GM18858 (cell line): ENCODE data around the gene PAX2.

ENCODE experiments used
- ATAC-seq: cut with Tn5 transposase; IDR thresholded peaks from one replicate; pipeline ENCODE4 v1.9.1; 2021; ENCODE audit not compliant: unreplicated experiment

Gene PAX2

DNA sequence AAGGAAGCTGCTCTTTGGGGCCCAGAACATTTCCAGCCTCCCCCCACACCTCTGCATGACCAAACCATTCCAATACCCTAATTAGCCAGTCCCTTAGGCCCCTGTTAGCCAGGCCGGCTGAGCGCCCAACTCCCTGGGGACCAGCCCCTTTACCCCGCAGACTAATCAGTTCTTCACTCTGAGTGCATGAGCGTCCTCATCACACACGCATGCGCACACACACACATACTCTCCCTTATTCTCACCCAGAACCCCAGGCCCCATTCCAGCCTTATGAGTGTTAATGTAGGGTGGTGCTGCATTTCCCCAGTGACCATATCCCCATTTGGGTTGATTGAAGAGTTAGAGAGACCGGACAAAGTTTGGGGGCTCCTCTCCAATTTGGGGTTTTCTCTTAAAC, 90.4 kb downstream of the PAX2 start:
- ATAC-seq = no peak

DNA sequence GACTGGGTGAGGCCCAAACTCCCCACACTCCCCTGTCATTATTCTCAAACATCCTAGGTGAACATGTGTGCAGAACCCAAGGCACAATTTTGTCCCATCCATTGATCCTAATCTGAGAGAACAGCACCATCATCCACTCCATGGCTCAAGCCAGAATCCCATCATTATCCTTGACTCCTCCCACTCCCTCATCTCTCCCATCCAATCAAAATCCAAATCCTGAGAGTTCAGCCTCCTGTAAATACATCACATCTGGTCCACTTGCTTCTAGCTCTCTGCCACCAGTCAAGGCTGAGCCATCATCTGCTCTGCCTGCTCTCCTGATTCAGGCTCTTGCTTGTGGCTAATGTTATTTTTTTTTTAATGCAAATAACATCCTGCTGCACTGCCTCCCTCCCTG, 91.5 kb downstream of the PAX2 start:
- no peak for ATAC-seq

DNA sequence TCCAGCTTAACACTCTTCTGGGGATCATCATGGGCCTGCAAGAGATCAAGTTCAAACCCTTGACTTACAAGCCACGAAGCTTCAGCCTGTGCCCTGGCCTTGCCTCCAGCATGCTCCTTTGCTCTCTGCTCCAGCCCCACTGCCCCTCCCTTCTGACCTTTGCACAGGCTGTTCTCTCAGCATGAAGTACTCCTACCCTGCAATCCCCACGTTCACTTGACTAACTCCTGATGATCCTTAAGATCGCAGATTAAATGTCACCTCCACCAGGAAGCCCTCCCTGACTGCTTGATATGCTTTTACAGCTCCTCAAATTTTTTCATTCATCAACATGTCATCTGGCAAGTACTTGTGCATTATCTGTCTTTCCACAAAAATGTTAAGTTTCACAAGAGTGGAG, 91.9 kb downstream of the PAX2 start:
- ATAC-seq = no peak

DNA sequence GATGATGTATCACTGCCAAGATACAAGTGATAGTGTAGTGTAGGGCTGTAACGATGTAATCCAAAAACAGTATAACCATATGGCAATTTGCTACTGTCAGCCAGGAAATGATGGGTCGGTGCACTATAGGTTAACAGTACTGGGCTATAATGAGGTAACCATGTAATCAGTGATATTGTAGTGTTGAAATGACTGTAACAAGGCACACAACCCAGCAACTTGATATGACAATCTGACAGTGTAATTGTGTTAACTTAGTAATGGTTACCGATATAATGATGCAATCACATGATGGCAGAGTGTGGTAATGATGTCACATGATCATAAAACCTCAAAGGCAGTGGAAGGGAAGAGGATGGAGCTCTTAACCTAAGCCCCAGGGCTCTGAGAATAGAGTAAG, 93.6 kb downstream of the PAX2 start:
- ATAC-seq = no peak

DNA sequence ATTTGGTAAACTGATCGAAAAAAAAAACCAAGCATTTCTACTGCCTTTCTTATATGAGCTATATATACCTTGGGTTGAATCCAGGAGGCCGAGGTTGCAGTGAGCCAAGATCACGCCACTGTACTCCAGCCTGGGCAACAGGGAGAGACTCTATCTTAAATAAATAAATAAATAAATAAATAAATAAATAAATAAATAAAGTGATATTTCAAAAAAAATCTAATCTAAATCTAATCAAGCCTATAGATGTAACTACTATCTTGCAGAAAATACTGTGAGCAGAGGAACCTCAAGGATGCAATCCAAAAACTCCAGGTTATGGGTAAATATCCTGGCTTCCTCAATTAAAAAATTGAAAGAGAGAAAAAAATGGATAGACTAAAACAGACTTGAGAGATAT, 96.1 kb downstream of the PAX2 start:
- ATAC-seq = no peak

DNA sequence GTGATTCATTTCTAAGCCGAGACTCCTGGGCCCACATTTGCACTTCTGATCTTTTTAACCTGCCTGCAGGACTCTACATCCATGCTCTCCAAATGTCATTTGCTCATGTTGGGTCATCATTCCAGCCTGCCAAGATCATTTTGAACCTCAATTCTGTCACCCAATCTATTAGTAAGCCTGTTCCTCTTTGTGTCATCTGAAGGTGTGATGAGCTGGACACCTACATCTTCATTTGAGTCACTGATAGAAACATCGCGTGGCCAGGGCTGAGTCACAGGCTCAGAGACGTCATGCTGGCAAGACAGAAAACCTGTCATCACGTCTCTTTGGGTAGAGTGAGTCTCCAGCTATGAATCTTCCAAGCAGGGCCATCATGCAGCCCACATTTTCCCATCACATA, 102.1 kb downstream of the PAX2 start:
- no peak for ATAC-seq

DNA sequence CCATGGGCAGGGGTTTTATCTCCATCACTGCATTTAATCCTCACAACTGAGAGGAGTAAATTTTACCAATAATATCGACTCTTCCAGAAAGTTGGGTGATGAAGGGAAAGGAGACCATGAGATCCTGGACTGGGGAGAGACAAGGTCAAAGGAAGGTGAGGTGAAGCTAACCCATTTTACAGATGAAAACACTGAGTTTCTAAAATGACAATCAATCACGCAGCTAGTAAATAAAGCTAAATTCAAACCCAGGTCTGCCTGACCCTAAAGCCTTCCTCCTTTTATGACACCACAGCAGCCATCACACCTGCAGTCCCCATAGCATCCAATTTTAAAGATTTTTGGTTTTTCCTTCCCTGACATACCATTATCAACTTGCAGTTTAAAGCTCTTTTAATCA, 103.4 kb downstream of the PAX2 start:
- no peak for ATAC-seq

DNA sequence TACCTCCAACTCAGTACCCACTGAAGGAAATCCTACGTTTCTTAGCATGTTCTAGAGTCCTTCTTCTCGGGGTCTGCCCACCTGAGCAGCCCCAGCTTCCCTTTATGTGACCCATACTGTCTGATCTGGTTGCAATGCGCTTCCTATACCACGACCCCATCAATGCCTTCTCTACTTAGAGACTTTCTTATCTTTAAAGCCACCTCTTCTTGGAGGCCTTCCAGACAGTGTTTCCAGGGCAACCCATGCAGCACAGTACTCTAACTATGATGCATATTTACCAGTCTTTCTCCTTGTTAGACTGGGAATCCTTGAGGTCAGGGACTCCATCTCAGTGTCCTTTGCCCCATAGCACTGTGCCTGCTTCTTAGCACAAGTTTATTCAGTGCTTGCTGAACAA, 112.9 kb downstream of the PAX2 start:
- ATAC-seq = no peak

DNA sequence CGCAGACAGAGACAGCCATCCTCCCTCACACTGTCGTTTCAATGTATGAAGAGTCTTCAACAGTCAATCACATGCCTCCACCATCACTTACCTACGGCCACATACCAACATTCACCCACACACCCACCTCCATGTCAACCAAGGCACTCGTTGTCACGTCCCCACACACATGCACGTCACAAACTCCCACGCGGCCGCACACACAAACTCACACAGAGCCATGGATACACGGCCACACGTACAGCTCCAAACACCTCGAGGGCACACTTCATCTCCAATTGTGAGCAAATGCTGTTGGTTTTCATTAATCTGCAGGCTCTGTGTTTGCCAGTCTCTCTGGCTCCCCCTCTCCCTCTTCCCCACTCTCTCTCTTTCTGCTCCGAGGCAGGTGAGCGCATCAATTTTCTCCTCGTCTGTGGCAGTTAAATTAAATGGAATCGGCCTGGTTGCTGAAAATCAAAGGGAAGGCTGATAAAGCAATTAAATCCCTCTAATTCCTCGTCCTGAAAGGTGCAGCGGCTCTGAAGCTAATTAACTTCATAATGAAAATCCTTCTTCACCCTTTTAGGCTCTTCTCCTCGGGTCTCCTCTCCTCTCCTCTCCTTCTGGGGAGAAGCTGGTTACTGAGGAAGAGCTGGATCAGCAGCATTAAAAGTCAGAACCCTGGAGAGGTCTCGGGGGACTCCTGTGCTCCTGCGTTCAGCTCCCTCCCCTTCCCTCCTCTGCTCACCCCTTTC, 113.5 kb downstream of the PAX2 start:
- ATAC-seq = no peak

DNA sequence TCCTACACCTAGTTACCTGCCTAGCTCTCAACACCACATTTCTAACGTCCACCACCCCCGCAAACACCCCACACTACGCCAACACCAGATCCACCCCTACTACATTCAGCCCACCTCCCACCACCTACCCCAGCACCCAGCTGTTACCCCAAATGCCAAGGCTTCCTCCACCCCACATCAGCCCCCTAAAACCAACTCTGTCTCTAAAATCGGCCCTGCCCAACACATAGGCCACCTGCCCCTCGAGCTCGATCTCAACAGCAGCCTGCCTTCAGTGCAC, 114.0 kb downstream of the PAX2 start:
- no peak for ATAC-seq

DNA sequence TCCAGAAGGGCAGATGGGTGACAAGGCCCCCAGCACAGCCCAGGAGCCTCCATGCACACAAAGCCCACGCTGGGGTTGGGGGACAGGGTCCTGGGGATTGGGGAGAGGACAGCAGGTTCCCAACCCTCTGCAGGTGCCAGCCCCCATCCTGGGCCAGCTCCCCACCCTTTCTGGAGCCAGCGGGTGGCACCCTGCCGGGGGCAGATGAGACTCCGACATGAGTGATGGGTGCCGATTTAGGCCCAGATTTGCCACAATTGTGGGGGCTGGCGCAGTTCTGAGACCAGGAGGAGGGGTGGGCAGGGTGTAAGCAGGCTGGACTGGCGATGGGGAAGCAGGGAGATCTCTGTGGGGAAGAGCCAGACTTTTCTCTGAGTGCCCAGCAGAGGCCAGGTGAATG, 118.1 kb downstream of the PAX2 start:
- ATAC-seq = no peak

DNA sequence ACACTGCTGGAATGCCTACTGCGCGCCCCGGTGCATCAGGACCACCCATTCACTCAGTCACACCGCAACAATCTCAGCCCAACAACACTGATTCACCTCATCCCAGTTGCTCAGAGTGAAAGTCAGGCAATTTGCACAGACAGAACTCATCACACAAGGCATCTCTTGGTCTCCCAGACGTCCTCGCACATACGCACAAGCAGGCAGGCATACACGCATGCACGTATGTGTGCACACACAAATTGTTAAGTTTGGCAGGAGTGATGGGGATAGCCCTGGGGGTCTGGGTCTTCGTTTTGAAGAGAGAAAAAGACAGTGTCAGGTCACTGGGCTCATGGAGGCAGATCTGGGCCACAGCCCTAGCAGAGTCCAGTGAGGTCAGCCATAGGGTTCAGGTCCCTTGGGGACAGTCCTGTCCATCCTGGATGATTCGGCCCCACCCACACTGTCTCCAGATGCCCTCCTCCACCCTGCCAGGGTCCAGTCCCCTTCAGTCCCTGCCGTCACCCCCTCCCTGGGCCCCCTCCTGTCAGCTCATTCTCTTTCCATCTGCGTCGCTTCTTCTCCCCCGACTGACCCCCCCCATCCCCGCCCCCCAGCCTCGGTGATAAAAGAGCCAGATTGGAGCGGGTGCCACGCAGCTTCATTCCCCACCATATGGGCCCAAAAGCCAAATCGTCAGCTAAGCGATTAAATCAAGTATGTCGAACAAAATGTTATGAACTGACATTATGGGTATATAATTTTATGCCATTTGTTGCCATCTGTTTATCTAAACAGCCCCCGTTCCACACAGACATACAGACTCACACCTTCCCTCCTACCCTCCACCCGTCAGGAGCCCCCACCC, 118.9 kb downstream of the PAX2 start:
- no peak for ATAC-seq

DNA sequence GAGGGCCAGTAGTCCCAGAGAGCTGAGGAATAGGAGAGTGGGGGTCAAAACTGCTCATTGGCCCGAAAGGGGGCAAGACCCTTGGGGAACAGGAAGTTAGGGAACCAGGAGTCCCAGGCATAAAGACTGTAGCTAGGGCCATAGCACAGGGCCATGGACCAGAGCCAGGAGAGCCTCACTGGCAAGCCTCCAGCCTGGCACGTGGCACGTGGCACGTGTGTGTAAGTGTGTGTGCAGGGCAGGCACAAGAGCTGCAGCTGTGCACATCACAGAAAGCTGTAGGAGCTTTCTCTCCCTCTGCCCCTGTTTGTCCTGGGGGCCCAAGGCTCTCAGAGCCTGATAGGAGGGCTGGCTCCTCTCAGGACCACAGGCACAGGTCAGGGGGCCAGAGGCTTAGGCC, 119.6 kb downstream of the PAX2 start:
- no peak for ATAC-seq

DNA sequence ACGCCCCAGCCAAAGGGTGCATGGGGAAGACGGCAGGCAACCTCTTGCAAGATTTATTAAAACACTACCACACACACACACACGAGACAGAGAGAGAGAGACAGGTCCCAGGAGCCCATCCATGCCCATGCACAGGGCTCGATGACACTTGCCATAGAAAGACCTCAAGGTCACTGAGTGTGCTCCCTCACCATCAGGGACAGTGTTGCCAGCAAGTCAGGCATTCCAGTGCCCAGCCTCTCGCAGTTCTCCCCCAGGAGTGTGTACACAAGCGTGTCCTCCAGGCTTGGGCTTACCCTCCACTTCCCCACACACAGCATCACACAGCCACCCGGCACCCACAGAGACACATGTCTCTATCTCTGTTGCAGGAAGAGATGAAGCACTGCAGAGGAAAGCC, 120.6 kb downstream of the PAX2 start:
- ATAC-seq = no peak

DNA sequence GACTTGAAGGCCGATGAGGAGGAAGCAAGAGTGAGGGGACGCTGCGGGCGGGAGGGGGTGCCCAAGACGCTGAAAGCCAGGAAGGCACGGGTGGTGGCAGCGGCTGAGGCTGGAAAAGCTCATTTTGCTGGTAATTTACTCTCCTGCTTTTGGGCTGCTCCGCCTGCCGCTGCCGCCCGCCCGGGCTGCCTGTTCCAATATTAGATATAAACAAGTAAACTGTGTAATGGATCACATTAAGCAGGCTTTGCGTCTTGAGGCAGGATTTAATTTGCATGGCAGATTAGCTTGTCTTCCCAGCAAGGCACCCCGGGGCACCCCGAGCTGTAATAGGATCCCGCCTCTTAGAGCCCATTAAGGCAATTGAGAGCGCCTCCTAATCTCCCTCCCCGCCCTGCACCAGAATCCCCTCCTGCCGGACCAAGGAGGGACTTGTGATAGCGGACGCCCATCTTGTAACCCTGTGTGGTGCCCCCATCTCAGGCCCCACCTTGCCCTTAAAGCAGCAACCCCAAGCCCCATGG, 121.3 kb downstream of the PAX2 start:
- ATAC-seq = no peak

DNA sequence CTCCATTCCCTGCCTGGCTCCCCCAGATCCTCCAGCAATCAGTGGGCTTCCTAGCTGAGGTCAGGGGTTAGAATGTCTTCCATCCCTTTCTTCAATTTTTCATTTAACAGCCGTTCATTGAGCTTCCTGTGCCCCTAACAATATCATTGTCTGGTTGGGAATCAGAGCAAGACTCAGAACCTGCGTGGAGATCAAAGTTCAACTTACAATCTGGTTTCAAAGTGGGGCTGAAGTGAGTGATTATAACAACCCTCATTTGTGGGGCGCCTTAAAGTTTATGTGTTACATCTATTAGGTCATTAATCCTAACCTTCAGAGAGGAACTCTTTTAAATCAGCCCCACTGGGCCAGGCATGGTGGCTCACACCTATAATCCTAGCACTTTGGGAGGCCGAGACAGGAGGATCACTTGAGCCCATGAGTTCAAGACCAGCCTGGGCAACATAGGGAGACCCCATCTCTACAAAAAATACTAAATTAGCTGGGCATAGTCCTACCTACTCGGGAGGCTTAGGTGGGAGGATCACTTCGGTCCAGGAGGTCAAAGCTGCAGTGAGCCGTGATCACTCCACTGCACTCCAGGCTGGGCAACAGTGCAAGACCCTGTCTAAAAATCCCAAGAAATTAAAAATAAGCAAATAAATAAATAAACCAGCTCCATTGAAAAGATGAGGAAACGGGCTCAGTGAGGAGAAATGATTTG, 122.0 kb downstream of the PAX2 start:
- no peak for ATAC-seq

DNA sequence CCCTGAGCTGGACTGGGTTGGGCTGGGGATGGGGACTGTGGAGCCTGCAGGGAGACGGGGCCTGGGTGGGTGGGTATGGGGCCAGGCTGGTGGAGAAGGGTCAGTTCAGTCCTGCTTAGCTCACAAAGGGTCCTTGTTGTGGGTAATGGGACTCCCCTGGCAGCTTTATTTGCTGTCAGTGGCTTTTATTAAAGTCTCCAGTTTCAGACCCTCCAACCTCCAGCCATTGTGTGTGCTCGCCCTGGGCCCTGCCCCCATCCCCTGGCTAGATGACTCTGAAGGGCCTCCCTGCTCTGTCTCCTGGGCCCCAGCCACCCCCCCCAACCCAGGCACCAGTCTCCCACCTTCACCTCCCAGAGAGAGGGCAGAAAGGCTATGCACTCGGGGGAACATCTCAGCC, 123.0 kb downstream of the PAX2 start:
- no peak for ATAC-seq

DNA sequence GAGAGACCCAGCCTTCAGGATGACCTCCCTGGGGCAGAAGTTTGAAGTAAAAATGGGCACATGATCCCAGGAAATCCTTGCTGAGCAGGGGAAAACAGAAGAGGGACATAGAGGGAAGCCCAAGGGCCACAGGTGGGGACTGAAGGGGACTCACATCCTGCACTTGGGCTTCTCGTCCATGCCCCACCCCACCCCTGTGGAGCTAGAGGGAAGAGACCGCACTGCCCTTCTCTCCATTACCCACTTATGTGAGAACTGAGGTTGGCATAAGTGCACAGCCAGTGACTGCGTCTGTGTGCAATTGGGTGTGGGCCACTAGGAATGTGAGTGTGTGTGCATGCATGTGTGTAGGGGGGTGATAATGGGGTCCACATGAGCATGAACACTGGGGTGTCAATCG, 124.0 kb downstream of the PAX2 start:
- no peak for ATAC-seq

DNA sequence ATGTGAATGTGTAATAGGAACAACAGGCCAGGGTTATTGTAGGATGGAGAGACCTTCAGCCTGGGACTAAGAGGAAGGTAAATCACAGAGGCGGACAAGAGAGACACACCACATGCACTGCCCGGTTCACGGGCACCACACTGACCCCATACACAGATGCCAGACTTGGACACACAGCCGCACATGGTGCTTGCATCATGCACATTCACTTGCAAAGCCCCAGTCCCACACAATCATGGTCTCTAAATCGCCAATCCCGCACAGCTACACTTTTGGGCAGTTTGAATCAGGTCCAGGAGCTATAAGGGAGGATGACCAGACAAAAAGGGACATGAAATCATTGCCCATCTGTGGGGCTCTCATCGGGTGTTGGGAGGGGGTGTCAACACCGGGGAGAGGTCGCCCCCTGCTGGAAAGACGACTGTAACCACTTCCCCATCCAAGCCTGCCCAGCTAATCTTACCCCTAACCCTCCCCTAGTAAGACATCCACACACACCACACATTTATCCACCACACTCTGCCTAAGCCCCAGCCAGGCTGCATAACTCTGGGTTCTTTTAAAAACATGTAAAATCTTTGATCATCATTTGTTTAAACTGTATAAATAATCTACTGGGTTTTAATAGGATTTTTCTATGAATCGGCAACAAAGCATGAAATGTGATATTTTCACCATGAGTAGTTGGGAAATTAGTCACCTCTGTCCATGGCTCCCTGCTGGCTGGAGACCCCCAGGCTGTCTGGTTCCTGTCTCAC, 126.8 kb downstream of the PAX2 start:
- no peak for ATAC-seq

DNA sequence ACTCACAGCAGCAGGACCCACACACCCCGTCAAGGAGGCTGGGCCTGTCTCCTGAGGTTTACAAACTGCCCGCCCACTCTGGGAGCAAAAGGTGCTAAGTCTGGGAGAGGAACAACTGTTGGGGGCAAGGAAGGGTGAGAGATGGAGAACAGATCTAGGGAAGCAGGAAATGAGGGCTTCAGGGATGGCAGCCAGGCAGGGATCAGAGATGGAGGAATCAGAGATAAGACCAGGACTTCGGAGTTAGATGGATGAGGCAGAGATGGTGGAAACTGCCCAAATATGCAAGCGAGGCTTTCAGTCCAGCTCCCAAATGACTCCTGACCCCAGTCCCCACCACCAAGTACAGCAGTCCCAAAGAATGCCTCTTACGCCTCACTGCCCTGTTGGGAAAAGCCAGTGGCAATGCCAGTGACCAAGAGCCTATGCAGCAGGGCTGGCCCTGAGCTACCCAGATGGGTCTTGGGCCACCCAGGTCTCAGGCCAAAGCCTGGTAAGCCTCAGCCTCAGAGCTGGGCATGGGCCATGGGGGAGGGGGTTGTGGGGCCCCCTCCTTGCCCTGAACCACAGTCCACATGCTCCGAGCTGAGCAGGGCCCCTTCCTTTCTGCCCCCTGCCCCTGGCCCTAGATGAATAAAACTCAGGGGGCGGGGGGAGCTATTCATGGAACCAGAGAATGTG, 127.9 kb downstream of the PAX2 start:
- ATAC-seq = no peak
